ENCODE data around the gene MGST2.
A peak's percentile ranks its signal among the peaks of the same experiment; 100 is the strongest.
"Not testable (repeated sequence)": the region's sequence is repeated elsewhere in the genome, so short reads cannot be mapped to it uniquely, and the experiment has no call there.

The MGST2 gene

GRCh38 chr4:139665690-139666529 is at the start of gene MGST2:
TSS of gene MGST2 (plus strand) at chr4:139665819. CDS start at chr4:139666020, 201 bp downstream.
- DNase-seq, result no peak

- no peak for DNase-seq
Observed at GRCh38 chr4:139617702-139618490, 47.7 kb upstream of the MGST2 start.

- no peak for DNase-seq
Observed at GRCh38 chr4:139619644-139620043, 46.0 kb upstream of the MGST2 start.

- DNase-seq, result no peak
Observed at GRCh38 chr4:139622901-139623381, 42.7 kb upstream of the MGST2 start.

- no peak for DNase-seq
Observed at GRCh38 chr4:139624441-139625092, 41.1 kb upstream of the MGST2 start.

- DNase-seq, result no peak
Observed at GRCh38 chr4:139625093-139625455, 40.5 kb upstream of the MGST2 start.

- DNase-seq, result no peak
Observed at GRCh38 chr4:139625482-139625881, 40.1 kb upstream of the MGST2 start.

GRCh38 chr4:139628184-139629012 is 37.2 kb upstream of the MGST2 start:
- no peak for DNase-seq

GRCh38 chr4:139629436-139630125 is 36.0 kb upstream of the MGST2 start:
- no peak for DNase-seq

- no peak for DNase-seq
Observed at GRCh38 chr4:139630126-139630495, 35.5 kb upstream of the MGST2 start.

- no peak for DNase-seq
Observed at GRCh38 chr4:139630991-139631390, 34.6 kb upstream of the MGST2 start.

- no peak for DNase-seq
Observed at GRCh38 chr4:139631791-139632190, 33.8 kb upstream of the MGST2 start.

GRCh38 chr4:139632739-139633138 is 32.9 kb upstream of the MGST2 start:
- DNase-seq, result not testable (repeated sequence)

GRCh38 chr4:139633195-139633594 is 32.4 kb upstream of the MGST2 start:
- no peak for DNase-seq

- peak; percentile 1 for DNase-seq
Observed at GRCh38 chr4:139633661-139634060, 32.0 kb upstream of the MGST2 start.

GRCh38 chr4:139635966-139636365 is 29.7 kb upstream of the MGST2 start:
- DNase-seq, result no peak

GRCh38 chr4:139638306-139638705 is 27.3 kb upstream of the MGST2 start:
- DNase-seq, result not testable (repeated sequence)

- DNase-seq, result no peak
Observed at GRCh38 chr4:139639654-139640053, 26.0 kb upstream of the MGST2 start.

- no peak for DNase-seq
Observed at GRCh38 chr4:139641218-139641617, 24.4 kb upstream of the MGST2 start.

GRCh38 chr4:139642364-139642763 is 23.3 kb upstream of the MGST2 start:
- no peak for DNase-seq

GRCh38 chr4:139643042-139643895 is 22.4 kb upstream of the MGST2 start:
- no peak for DNase-seq
